ENCODE measurements around the gene AMDHD2. TPM values are rescaled to one million over a fixed set of nuclear protein-coding genes. Genes with fewer than 3 reads are reported as not detected.

AMDHD2 gene
- total RNA-seq, 1 experiment from 2014 or later = 50.3 TPM

DNA sequence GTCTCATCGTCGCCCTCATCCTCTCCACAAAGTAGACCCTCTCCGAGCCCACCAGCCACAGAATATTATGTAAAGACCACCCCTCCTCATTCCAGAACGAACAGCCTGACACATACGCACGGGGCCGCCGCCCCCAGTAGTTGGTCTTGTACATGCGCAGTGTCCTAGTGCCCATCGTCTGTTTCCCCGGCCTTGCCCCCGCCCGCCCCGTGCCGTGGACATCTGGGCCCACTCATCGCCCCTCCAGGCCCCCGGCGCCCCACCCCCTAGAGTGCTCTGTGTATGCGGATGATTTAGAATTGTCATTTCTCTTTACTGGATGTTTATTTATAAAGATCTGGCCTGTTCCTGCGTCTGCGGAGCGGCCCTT is 475 bp upstream of the AMDHD2 start:
- BruUV-seq (replicated peaks) = no TSS peak
- Histone ChIP-seq H3K9me2 (replicated peaks; ENCODE audit: low read length) (no peaks in the 10 kb centered on the region), H3K79me2 (ENCODE audit: low read length) (peaks cover 69% of the 10 kb centered on the region), H3K4me3 (ENCODE audit: low read length) (no peak overlapping the region), H3K27me3 (ENCODE audit: low read length) (no peaks in the 10 kb centered on the region), H3K27ac (ENCODE audit: low read length) (no peak overlapping the region), H3K4me2 (ENCODE audit: low read length) (peak overlapping the region; percentile 44; the same call in 1 of the 2 replicates), H3K9ac (ENCODE audit: low read length) (no peak overlapping the region), H3F3A (ENCODE audit: low read length, unreplicated experiment) (no peaks in the 10 kb centered on the region), H3K9me3 (ENCODE audit: low read length) (no peaks in the 10 kb centered on the region), H3K36me3 (ENCODE audit: low read depth, low read length) (peaks cover 11% of the 10 kb centered on the region; the same call in 1 of the 2 replicates), H3K4me1 (ENCODE audit: insufficient read depth, low read length) (peaks cover 32% of the 10 kb centered on the region), H4K20me1 (ENCODE audit: low read length) (peaks cover 38% of the 10 kb centered on the region), H2AFZ (ENCODE audit: low read length) (no peak overlapping the region)
- no peak for TF ChIP-seq EZH2 (IDR thresholded peaks at IDR 0.05; ENCODE audit: low read length, unreplicated experiment)
- TF ChIP-seq, protein P1, sequence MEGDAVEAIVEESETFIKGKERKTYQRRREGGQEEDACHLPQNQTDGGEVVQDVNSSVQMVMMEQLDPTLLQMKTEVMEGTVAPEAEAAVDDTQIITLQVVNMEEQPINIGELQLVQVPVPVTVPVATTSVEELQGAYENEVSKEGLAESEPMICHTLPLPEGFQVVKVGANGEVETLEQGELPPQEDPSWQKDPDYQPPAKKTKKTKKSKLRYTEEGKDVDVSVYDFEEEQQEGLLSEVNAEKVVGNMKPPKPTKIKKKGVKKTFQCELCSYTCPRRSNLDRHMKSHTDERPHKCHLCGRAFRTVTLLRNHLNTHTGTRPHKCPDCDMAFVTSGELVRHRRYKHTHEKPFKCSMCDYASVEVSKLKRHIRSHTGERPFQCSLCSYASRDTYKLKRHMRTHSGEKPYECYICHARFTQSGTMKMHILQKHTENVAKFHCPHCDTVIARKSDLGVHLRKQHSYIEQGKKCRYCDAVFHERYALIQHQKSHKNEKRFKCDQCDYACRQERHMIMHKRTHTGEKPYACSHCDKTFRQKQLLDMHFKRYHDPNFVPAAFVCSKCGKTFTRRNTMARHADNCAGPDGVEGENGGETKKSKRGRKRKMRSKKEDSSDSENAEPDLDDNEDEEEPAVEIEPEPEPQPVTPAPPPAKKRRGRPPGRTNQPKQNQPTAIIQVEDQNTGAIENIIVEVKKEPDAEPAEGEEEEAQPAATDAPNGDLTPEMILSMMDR (conservative IDR thresholded peaks at IDR 0.05; ENCODE audit: low read depth, low read length) = no peak
- no peak for TF ChIP-seq EZH2phosphoT487 (IDR thresholded peaks at IDR 0.05; ENCODE audit: borderline replicate concordance, low read length)
- intact Hi-C loops (cut with micrococcal nuclease) = no loop called here
- DNase-seq (no peak), ATAC-seq (no peak)
- ChIA-PET POLR2A (ENCODE audit: unreplicated experiment) (no interaction called here), CTCF (interaction anchor here (0.5 kb wide), 1 partner anchor 83 kb away, joined by 5 read pairs; no protein-coding TSS in a partner anchor)

DNA sequence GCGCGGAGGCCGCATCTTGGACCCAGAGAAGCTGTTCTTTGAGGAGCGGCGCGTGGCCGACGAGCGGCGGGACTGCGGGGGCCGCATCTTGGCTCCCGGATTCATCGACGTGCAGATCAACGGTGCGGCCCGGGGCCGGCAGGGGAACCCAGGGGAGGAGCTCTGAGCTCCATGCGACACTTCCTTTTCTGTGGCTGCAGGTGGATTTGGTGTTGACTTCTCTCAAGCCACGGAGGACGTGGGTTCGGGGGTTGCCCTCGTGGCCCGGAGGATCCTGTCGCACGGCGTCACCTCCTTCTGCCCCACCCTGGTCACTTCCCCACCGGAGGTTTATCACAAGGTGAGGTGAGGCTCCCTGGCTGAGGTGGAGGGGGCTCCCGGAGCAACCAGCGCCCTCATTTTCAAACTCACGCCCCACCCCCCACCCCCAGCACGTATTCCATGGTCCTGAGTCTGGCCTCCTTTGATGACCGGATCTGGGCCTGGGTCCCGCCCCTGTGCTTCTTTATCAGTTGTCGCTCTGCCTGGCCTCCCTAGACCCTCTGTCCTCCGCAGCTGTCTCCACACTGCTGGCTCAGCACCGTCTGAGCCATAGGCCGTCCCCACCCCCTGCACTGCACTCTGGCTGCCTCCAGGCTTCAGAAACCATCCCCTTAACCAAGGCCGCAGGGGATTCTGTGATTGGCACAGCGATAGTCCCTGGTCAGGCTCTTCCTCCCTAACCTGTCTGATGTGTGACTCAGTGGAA is 787 bp downstream of the AMDHD2 start:
- CTCF ChIA-PET = no interaction called here
- intact Hi-C loops (cut with micrococcal nuclease) = no loop called here
- ATAC-seq = peak; percentile 69
- Histone ChIP-seq H3K36me3 (ENCODE audit: low read depth, low read length) (peaks cover 11% of the 10 kb centered on the region; the same call in 1 of the 2 replicates), H4K20me1 (ENCODE audit: low read length) (peaks cover 25% of the 10 kb centered on the region), H3K4me2 (ENCODE audit: low read length) (peak overlapping the region; percentile 92), H3K9ac (ENCODE audit: low read length) (peak overlapping the region; percentile 79), H3K27me3 (ENCODE audit: low read length) (no peaks in the 10 kb centered on the region), H3F3A (ENCODE audit: low read length, unreplicated experiment) (no peaks in the 10 kb centered on the region), H3K4me3 (ENCODE audit: low read length) (peak overlapping the region; percentile 78), H3K79me2 (ENCODE audit: low read length) (peaks cover 57% of the 10 kb centered on the region), H3K9me3 (ENCODE audit: low read length) (no peaks in the 10 kb centered on the region), H3K27ac (ENCODE audit: low read length) (peak overlapping the region; percentile 48), H3K4me1 (ENCODE audit: insufficient read depth, low read length) (peaks cover 21% of the 10 kb centered on the region), H2AFZ (ENCODE audit: low read length) (no peak overlapping the region), H3K9me2 (replicated peaks; ENCODE audit: low read length) (no peaks in the 10 kb centered on the region)
- peak; percentile 76 for DNase-seq
- POLR2A ChIA-PET (ENCODE audit: unreplicated experiment) = interaction anchor here (0.8 kb wide), 1 partner anchor 10 kb away, joined by 14 read pairs; the partner anchor contains the start of gene CEMP1
- TF ChIP-seq EZH2 (IDR thresholded peaks at IDR 0.05; ENCODE audit: low read length, unreplicated experiment) (no peak), EZH2phosphoT487 (IDR thresholded peaks at IDR 0.05; ENCODE audit: borderline replicate concordance, low read length) (no peak)
- TF ChIP-seq, protein P1 (conservative IDR thresholded peaks at IDR 0.05; ENCODE audit: low read depth, low read length) = no peak
- no TSS peak for BruUV-seq (replicated peaks)

- ATAC-seq (no peak), DNase-seq (no peak)
- no TSS peak for BruUV-seq (replicated peaks)
- Histone ChIP-seq H3K9me3 (ENCODE audit: low read length) (no peaks in the 10 kb centered on the region), H3K9me2 (replicated peaks; ENCODE audit: low read length) (no peaks in the 10 kb centered on the region), H2AFZ (ENCODE audit: low read length) (no peak overlapping the region), H3K9ac (ENCODE audit: low read length) (no peak overlapping the region), H3F3A (ENCODE audit: low read length, unreplicated experiment) (no peaks in the 10 kb centered on the region), H3K4me3 (ENCODE audit: low read length) (no peak overlapping the region), H3K4me2 (ENCODE audit: low read length) (no peak overlapping the region), H3K27ac (ENCODE audit: low read length) (no peak overlapping the region), H4K20me1 (ENCODE audit: low read length) (no peaks in the 10 kb centered on the region), H3K27me3 (ENCODE audit: low read length) (no peaks in the 10 kb centered on the region), H3K79me2 (ENCODE audit: low read length) (peaks cover 28% of the 10 kb centered on the region), H3K4me1 (ENCODE audit: insufficient read depth, low read length) (peaks cover 7% of the 10 kb centered on the region), H3K36me3 (ENCODE audit: low read depth, low read length) (peaks cover 11% of the 10 kb centered on the region; the same call in 1 of the 2 replicates)
- intact Hi-C loops (cut with micrococcal nuclease) = no loop called here
- ChIA-PET POLR2A (ENCODE audit: unreplicated experiment) (no interaction called here), CTCF (no interaction called here)
- TF ChIP-seq, protein P1 (conservative IDR thresholded peaks at IDR 0.05; ENCODE audit: low read depth, low read length) = no peak
- TF ChIP-seq EZH2 (IDR thresholded peaks at IDR 0.05; ENCODE audit: low read length, unreplicated experiment) = no peak
- TF ChIP-seq EZH2phosphoT487 (IDR thresholded peaks at IDR 0.05; ENCODE audit: borderline replicate concordance, low read length) = no peak
Measured at GRCh38 chr16:2523801-2524231, 3.6 kb downstream of the AMDHD2 start.

All from PC-3 (cell line).